PFSK-1 (cell line): ENCODE measurements around the gene RAB11FIP3.

Experiments
- FOXP2 ChIP-seq: optimal IDR thresholded peaks from 2 replicates; pipeline ENCODE3; 2011; ENCODE audit warnings: borderline replicate concordance, control low read depth, inconsistent platforms; ENCODE audit not compliant: insufficient read depth; ENCODE audit errors: extremely low read length, extremely low read depth
- POLR2AphosphoS5 ChIP-seq: IDR thresholded peaks from 2 replicates; pipeline ENCODE4 v1.6.1; 2012; ENCODE audit warnings: low read depth, mild to moderate bottlenecking, control low read depth, low read length, moderate library complexity
- REST ChIP-seq, 2 experiments: IDR thresholded peaks; 2 replicates each; pipeline versions ENCODE4 v1.6.1 to v1.8.0; 2011 to 2012; ENCODE audit warnings: low read depth in 2 of 2, low read length in 2 of 2, control low read depth in 1 of 2, inconsistent platforms in 1 of 2, mild to moderate bottlenecking in 1 of 2, moderate library complexity in 1 of 2; ENCODE audit not compliant: insufficient read depth in 1 of 2
- SIN3A ChIP-seq: IDR thresholded peaks from 2 replicates; pipeline ENCODE4 v1.6.1; 2012; ENCODE audit warnings: mild to moderate bottlenecking, low read length, moderate library complexity, borderline replicate concordance; ENCODE audit not compliant: insufficient read depth
- TAF1 ChIP-seq: IDR thresholded peaks from 2 replicates; pipeline ENCODE4 v1.6.1; 2012; ENCODE audit warnings: low read length, control low read depth, borderline replicate concordance; ENCODE audit not compliant: insufficient read depth

RAB11FIP3 gene

DNA sequence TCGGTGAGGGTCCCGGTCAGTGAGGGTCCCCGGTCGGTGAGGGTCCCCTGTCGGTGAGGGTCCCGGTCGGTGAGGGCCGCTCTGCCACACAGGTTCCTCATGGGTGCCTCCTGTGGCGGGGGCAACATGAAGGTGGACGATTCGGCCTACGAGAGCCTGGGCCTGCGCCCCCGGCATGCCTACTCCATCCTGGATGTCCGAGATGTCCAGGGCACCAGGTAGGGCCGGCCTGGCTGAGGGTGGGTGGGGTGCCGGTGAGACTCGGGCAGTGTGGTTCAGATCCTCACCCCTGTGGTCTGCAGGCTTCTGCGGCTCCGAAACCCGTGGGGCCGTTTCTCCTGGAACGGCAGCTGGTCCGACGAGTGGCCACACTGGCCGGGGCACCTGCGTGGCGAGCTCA is 125.8 kb downstream of the RAB11FIP3 start:
- TF ChIP-seq TAF1 (no peak), REST (IDR thresholded peaks at IDR 0.05; ENCODE audit: insufficient read depth in 1 of 2, low read depth in 2 of 2, low read length in 2 of 2) (no peak), FOXP2 (no peak), SIN3A (no peak)

DNA sequence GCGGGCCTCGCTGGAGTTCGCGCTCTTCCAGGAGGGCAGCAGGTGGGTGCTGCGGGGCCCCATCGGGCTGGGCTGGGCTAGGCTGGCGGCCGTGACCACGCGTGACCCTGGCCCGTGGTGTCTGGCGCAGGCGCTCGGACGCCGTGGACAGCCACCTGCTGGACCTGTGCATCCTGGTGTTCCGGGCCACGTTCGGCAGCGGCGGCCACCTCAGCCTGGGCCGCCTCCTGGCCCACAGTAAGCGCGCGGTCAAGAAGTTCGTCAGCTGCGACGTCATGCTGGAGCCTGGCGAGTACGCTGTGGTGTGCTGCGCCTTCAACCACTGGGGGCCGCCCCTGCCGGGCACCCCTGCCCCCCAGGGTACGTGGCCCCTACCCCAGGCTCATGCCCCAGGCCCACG is 126.7 kb downstream of the RAB11FIP3 start:
- no peak for TF ChIP-seq FOXP2
- no peak for TF ChIP-seq TAF1
- TF ChIP-seq SIN3A: no peak
- no peak for TF ChIP-seq POLR2AphosphoS5
- TF ChIP-seq REST (IDR thresholded peaks at IDR 0.05; ENCODE audit: insufficient read depth in 1 of 2, low read depth in 2 of 2, low read length in 2 of 2): no peak

GRCh38 chr16:553601-554296 is 128.3 kb downstream of the RAB11FIP3 start:
- TF ChIP-seq FOXP2: no peak
- no peak for TF ChIP-seq TAF1

DNA sequence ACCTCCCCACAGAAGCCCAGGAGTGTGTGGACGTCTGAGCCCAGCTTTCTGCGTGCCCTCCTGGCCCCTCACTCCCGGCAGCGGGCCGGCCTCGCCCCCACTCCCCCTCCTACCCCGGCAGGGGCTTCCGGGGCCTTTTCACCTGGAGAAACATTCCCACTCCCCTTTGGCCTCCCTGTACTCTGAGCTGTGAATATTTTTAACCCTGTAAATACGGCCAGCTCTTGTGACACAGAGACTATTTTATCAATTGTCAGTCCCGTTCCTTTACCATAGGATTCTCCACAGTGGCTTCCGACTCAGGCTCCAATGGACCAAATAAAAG is 128.8 kb downstream of the RAB11FIP3 start:
- TF ChIP-seq REST (IDR thresholded peaks at IDR 0.05; ENCODE audit: insufficient read depth in 1 of 2, low read depth in 2 of 2, low read length in 2 of 2): no peak
- no peak for TF ChIP-seq POLR2AphosphoS5
- TF ChIP-seq SIN3A: no peak
- no peak for TF ChIP-seq TAF1
- no peak for TF ChIP-seq FOXP2

DNA sequence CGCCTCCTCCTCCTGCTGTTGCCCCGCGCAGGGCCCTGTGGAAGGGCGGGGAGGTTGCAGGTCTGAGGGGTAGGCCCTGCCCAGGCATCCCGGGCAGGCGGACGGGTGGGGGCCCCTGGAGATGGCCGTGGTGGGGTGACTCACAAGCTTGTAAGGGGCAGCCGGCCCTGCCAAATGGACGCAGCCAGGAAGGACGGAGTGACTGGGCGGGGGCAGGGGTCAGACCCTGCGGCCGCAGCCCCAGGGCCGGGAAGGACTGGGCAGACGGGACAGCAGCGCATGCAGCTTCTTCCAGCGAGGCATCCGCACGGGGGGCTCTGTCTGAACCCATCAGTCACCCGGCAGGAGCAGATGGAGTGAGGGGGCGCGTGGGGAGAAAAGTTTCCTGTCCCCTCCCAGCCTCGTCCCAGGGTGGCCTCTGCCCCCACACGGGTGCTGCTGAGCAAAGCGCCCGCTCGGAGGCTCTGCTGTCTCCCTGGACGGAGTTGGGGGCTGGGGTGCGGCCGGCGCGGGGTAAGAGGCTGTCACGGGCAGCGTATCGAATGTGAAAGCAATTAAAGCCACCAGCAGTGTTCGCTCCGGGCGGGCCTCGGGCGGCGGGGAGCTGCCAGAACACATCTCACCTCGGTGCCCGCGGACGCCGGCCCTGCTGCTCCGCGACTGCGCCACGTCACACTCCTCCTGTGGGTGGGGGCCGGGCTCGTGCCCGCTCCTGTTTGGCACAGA is 129.4 kb downstream of the RAB11FIP3 start:
- TF ChIP-seq TAF1 (no peak), POLR2AphosphoS5 (0 out of 2 replicates have a peak, but pooled peaks have one; percentile 2)
